HCT116 (cell line): Measurements from ENCODE around the gene SPATA3. TPM values are rescaled to one million over a fixed set of nuclear protein-coding genes. Genes with fewer than 3 reads are reported as not detected.

Experiments
- ATAC-seq: fragments of 200-7000 bp; cut with Tn5 transposase; 2 replicates; pipeline ENCODE4 v1.9.1; 2020; ENCODE audit warnings: mild to moderate bottlenecking, moderate library complexity
- BruUV-seq: library from RNA; stranded (reverse); fragments of 400-500 nt; replicated peaks from 2 replicates; lab custom pipeline; 2021; lab: Mats Ljungman, UMichigan
- CTCF ChIA-PET: fragments of 300-600 bp; sonication (Branson Sonifier 250); formaldehyde crosslinking; loops from one replicate; lab custom pipeline; 2021; ENCODE audit warnings: antibody characterized with exemption; lab: Charles Lee
- POLR2A ChIA-PET: fragments of 300-600, 350-600 bp; sonication (Branson Sonifier 250); formaldehyde crosslinking; loops from one replicate; lab custom pipeline; 2021; ENCODE audit warnings: antibody characterized with exemption; lab: Charles Lee
- RAD21 ChIA-PET, 2 experiments: fragments of 300-600 bp; sonication (Branson Sonifier 250); formaldehyde crosslinking; loops; one replicate each; lab custom pipeline; 2023; ENCODE audit warnings: low total read pairs in 2 of 2; ENCODE audit not compliant: uncharacterized antibody in 2 of 2, unreplicated experiment in 2 of 2, low non-redundant PET in 1 of 2; lab: Charles Lee
- DNase-seq: peaks from one replicate; pipeline ENCODE4 v3.0.0-alpha.2; 2010; ENCODE audit warnings: low read depth, low spot score
- H2AFZ ChIP-seq: fragments of 200-600 bp; shearing (Covaris generic), sonication (generic); 2 replicates; pipeline ENCODE4 v1.6.1; 2017; ENCODE audit warnings: low read depth, mixed run types, mixed read lengths, antibody characterized with exemption, low read length; ENCODE audit not compliant: poor library complexity, severe bottlenecking
- H3K27ac ChIP-seq: 2 replicates; pipeline ENCODE4 v1.5.1; 2012; ENCODE audit warnings: low read depth, low read length
- H3K27me3 ChIP-seq: fragments of 200-600 bp; sonication (generic); 2 replicates; pipeline ENCODE4 v1.6.1; 2016; ENCODE audit warnings: mixed run types, low read length, mixed read lengths; ENCODE audit not compliant: insufficient read depth
- H3K36me3 ChIP-seq, 2 experiments: fragments of 200-500 bp in 1 of 2; fragments of 200-600 bp in 1 of 2; sonication (Bioruptor generic) in 1 of 2; sonication (generic) in 1 of 2; 2 replicates each; pipeline versions ENCODE4 v1.5.1 to v1.6.1; 2014 to 2016; ENCODE audit warnings: low read length in 2 of 2, inconsistent platforms in 1 of 2, mixed read lengths in 1 of 2, mixed run types in 1 of 2; ENCODE audit not compliant: insufficient read depth in 2 of 2, control insufficient read depth in 1 of 2
- H3K4me1 ChIP-seq, 2 experiments: fragments of 200-600 bp in 1 of 2; sonication (generic) in 1 of 2; 2 replicates each; pipeline versions ENCODE4 v1.5.1 to v1.6.1; 2012 to 2017; ENCODE audit warnings: low read length in 2 of 2, inconsistent platforms in 1 of 2, mild to moderate bottlenecking in 1 of 2, mixed read lengths in 1 of 2, mixed run types in 1 of 2, moderate library complexity in 1 of 2; ENCODE audit not compliant: insufficient read depth in 2 of 2, control insufficient read depth in 1 of 2
- H3K4me2 ChIP-seq: fragments of 200-600 bp; sonication (generic); 2 replicates; pipeline ENCODE4 v1.6.1; 2017; ENCODE audit warnings: mixed run types, low read length, mixed read lengths
- H3K4me3 ChIP-seq, 2 experiments: fragments of 200-600 bp in 1 of 2; sonication (generic) in 1 of 2; replicated peaks in 1 of 2; 2 replicates each; pipeline ENCODE4 v1.5.1; 2011 to 2016; ENCODE audit warnings: low read length in 2 of 2, control low read depth in 1 of 2, low read depth in 1 of 2, mild to moderate bottlenecking in 1 of 2, mixed read lengths in 1 of 2, mixed run types in 1 of 2
- H3K79me2 ChIP-seq: fragments of 200-600 bp; sonication (generic); 2 replicates; pipeline ENCODE4 v1.6.1; 2017; ENCODE audit warnings: mild to moderate bottlenecking, mixed run types, low read length, moderate library complexity, mixed read lengths; ENCODE audit not compliant: insufficient read depth
- H3K9ac ChIP-seq: fragments of 200-600 bp; sonication (generic); 2 replicates; pipeline ENCODE4 v1.6.1; 2016; ENCODE audit warnings: low read length, mixed read lengths
- H3K9me2 ChIP-seq: fragments of 200-600 bp; sonication (generic), shearing (Covaris generic); 2 replicates; pipeline ENCODE4 v1.6.1; 2017; ENCODE audit warnings: mixed run types, mild to moderate bottlenecking, moderate library complexity; ENCODE audit not compliant: insufficient read depth
- H3K9me3 ChIP-seq, 2 experiments: fragments of 200-500 bp in 1 of 2; fragments of 200-600 bp in 1 of 2; sonication (Bioruptor generic) in 1 of 2; sonication (generic) in 1 of 2; 2 replicates each; pipeline ENCODE4 v1.6.1; 2014 to 2017; ENCODE audit warnings: low read length in 2 of 2, mixed read lengths in 2 of 2, inconsistent platforms in 1 of 2, low read depth in 1 of 2, mild to moderate bottlenecking in 1 of 2, mixed run types in 1 of 2, moderate library complexity in 1 of 2; ENCODE audit not compliant: control insufficient read depth in 1 of 2, insufficient read depth in 1 of 2
- H4K20me1 ChIP-seq: fragments of 200-600 bp; sonication (generic), shearing (Covaris generic); 2 replicates; pipeline ENCODE4 v1.6.1; 2017; ENCODE audit warnings: mixed run types, mild to moderate bottlenecking, moderate library complexity; ENCODE audit not compliant: insufficient read depth
- CBX3 ChIP-seq: IDR thresholded peaks from 2 replicates; pipeline ENCODE4 v1.6.1; 2012; ENCODE audit warnings: low read depth
- ELF1 ChIP-seq: IDR thresholded peaks from 2 replicates; pipeline ENCODE4 v1.6.1; 2012; ENCODE audit warnings: low read depth, borderline replicate concordance
- EZH2phosphoT487 ChIP-seq: fragments of 200-600 bp; IDR thresholded peaks from 2 replicates; pipeline ENCODE4 v1.6.1; 2018; ENCODE audit warnings: antibody characterized with exemption, borderline replicate concordance
- FOSL1 ChIP-seq: IDR thresholded peaks from 2 replicates; pipeline ENCODE4 v1.6.1; 2012; ENCODE audit warnings: low read depth
- JUND ChIP-seq: IDR thresholded peaks from 2 replicates; pipeline ENCODE4 v1.6.1; 2012
- POLR2AphosphoS5 ChIP-seq: IDR thresholded peaks from 2 replicates; pipeline ENCODE4 v1.6.1; 2011; ENCODE audit warnings: mild to moderate bottlenecking, low read depth, low read length, moderate library complexity
- RAD21 ChIP-seq: IDR thresholded peaks from 2 replicates; pipeline ENCODE4 v1.6.1; 2012; ENCODE audit warnings: low read depth, mild to moderate bottlenecking
- intact Hi-C: fragments of 100-400 bp; cut with micrococcal nuclease; formaldehyde crosslinking; loops from 2 replicates; pipeline ENCODE4 v1.10.0; 2022
- total RNA-seq: library from RNA; stranded (reverse); gene quantifications from one replicate; pipeline ENCODE4 v1.2.1, GENCODE V29; 2021; ENCODE audit not compliant: unreplicated experiment
- TF ChIP-seq, protein P1 (sequence below), 3 experiments: fragments of 200-600 bp in 1 of 3; sonication (generic) in 1 of 3; IDR thresholded peaks in 2 of 3; conservative IDR thresholded peaks in 1 of 3; 2 replicates each; pipeline ENCODE4 v1.5.1; 2012 to 2017; ENCODE audit warnings: low read depth in 2 of 3, low read length in 2 of 3, antibody characterized with exemption in 1 of 3, borderline replicate concordance in 1 of 3, control low read depth in 1 of 3, mild to moderate bottlenecking in 1 of 3, mixed read lengths in 1 of 3, mixed run types in 1 of 3, moderate library complexity in 1 of 3; ENCODE audit not compliant: insufficient read depth in 1 of 3
- TF ChIP-seq, protein P2 (sequence below): IDR thresholded peaks from 2 replicates; pipeline ENCODE4 v1.6.1; 2012; ENCODE audit warnings: low read depth
- TF ChIP-seq, protein P3 (sequence below): IDR thresholded peaks from 2 replicates; pipeline ENCODE4 v1.6.1; 2011; ENCODE audit warnings: mild to moderate bottlenecking, low read length, moderate library complexity; ENCODE audit not compliant: insufficient replicate concordance; ENCODE audit errors: extremely low read depth

The SPATA3 gene
- total RNA-seq, 1 experiment from 2014 or later = not detected

DNA sequence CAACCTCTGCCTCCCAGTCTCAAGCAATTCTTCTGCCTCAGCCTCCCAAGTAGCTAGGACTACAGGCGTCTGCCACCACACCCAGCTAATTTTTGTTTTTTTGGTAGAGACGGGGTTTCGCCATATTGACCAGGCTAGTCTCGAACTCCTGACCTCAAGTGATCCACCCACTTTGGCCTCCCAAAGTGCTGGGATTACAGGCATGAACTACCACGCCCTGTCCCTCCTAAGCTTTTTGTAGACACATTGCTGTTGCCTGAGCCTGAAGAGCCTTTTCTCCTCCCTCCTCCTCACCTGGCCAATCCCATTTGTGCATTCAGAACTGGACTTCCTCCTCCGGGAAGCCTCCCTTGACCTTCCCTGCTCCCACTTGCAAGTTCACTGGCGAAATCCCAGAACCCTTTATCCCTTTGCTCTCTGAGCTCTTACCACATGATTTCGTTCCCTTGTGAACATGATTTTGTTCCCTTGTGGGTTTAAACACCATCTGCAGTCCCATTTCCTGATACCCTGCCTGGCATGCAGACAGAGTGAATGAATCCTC lies 44.0 kb downstream of the SPATA3 start:
- intact Hi-C loops = no loop called here
- H3K4me1 ChIP-seq = peaks cover 0 to 11% of the 10 kb centered on the region in 2 experiments; a peak in 1 of 4 replicates
- no peaks in the 10 kb centered on the region for H3K9me3 ChIP-seq
- TF ChIP-seq, protein P1, sequence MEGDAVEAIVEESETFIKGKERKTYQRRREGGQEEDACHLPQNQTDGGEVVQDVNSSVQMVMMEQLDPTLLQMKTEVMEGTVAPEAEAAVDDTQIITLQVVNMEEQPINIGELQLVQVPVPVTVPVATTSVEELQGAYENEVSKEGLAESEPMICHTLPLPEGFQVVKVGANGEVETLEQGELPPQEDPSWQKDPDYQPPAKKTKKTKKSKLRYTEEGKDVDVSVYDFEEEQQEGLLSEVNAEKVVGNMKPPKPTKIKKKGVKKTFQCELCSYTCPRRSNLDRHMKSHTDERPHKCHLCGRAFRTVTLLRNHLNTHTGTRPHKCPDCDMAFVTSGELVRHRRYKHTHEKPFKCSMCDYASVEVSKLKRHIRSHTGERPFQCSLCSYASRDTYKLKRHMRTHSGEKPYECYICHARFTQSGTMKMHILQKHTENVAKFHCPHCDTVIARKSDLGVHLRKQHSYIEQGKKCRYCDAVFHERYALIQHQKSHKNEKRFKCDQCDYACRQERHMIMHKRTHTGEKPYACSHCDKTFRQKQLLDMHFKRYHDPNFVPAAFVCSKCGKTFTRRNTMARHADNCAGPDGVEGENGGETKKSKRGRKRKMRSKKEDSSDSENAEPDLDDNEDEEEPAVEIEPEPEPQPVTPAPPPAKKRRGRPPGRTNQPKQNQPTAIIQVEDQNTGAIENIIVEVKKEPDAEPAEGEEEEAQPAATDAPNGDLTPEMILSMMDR (IDR thresholded peaks at IDR 0.05 in 2 of 3, conservative IDR thresholded peaks at IDR 0.05 in 1 of 3; ENCODE audit: borderline replicate concordance in 1 of 3, insufficient read depth in 1 of 3, low read depth in 2 of 3, low read length in 2 of 3) = no peak
- TF ChIP-seq, protein P2, sequence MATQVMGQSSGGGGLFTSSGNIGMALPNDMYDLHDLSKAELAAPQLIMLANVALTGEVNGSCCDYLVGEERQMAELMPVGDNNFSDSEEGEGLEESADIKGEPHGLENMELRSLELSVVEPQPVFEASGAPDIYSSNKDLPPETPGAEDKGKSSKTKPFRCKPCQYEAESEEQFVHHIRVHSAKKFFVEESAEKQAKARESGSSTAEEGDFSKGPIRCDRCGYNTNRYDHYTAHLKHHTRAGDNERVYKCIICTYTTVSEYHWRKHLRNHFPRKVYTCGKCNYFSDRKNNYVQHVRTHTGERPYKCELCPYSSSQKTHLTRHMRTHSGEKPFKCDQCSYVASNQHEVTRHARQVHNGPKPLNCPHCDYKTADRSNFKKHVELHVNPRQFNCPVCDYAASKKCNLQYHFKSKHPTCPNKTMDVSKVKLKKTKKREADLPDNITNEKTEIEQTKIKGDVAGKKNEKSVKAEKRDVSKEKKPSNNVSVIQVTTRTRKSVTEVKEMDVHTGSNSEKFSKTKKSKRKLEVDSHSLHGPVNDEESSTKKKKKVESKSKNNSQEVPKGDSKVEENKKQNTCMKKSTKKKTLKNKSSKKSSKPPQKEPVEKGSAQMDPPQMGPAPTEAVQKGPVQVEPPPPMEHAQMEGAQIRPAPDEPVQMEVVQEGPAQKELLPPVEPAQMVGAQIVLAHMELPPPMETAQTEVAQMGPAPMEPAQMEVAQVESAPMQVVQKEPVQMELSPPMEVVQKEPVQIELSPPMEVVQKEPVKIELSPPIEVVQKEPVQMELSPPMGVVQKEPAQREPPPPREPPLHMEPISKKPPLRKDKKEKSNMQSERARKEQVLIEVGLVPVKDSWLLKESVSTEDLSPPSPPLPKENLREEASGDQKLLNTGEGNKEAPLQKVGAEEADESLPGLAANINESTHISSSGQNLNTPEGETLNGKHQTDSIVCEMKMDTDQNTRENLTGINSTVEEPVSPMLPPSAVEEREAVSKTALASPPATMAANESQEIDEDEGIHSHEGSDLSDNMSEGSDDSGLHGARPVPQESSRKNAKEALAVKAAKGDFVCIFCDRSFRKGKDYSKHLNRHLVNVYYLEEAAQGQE = no peak
- TF ChIP-seq JUND (no peak), FOSL1 (no peak), ELF1 (no peak), RAD21 (no peak), CBX3 (no peak), POLR2AphosphoS5 (no peak), EZH2phosphoT487 (no peak)
- TF ChIP-seq, protein P3, sequence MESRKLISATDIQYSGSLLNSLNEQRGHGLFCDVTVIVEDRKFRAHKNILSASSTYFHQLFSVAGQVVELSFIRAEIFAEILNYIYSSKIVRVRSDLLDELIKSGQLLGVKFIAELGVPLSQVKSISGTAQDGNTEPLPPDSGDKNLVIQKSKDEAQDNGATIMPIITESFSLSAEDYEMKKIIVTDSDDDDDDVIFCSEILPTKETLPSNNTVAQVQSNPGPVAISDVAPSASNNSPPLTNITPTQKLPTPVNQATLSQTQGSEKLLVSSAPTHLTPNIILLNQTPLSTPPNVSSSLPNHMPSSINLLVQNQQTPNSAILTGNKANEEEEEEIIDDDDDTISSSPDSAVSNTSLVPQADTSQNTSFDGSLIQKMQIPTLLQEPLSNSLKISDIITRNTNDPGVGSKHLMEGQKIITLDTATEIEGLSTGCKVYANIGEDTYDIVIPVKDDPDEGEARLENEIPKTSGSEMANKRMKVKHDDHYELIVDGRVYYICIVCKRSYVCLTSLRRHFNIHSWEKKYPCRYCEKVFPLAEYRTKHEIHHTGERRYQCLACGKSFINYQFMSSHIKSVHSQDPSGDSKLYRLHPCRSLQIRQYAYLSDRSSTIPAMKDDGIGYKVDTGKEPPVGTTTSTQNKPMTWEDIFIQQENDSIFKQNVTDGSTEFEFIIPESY = no peak
- H3K79me2 ChIP-seq = no peaks in the 10 kb centered on the region
- no peak overlapping the region for H3K4me3 ChIP-seq
- ChIA-PET POLR2A (interaction anchor here (1.0 kb wide), 1 partner anchor 13 kb away, joined by 3 read pairs; no protein-coding TSS in a partner anchor), RAD21 (no interaction called here), CTCF (no interaction called here)
- no peak overlapping the region for H3K9ac ChIP-seq
- DNase-seq (no peak), ATAC-seq (no peak)
- no peaks in the 10 kb centered on the region for H3K27me3 ChIP-seq
- no peak overlapping the region for H3K4me2 ChIP-seq
- no peak overlapping the region for H2AFZ ChIP-seq
- no TSS peak for BruUV-seq
- H4K20me1 ChIP-seq = no peaks in the 10 kb centered on the region
- H3K27ac ChIP-seq = no peak overlapping the region
- peaks cover 0 to 3% of the 10 kb centered on the region in 2 experiments; a peak in 1 of 4 replicates for H3K36me3 ChIP-seq
- H3K9me2 ChIP-seq = no peaks in the 10 kb centered on the region
